Measurements from ENCODE around the gene ZBP1. TPM values are rescaled to one million over a fixed set of nuclear protein-coding genes. Genes with fewer than 3 reads are reported as not detected.

Gene ZBP1
- total RNA-seq, 1 experiment from 2014 or later, result not detected

GRCh38 chr20:57667924-57668782 lies 47.9 kb upstream of the ZBP1 start:
- peaks cover 42% of the 10 kb centered on the region; the same call in 1 of the 2 replicates for H4K20me1 ChIP-seq (ENCODE audit: low read length)
- H3K9ac ChIP-seq (ENCODE audit: low read length), result no peak overlapping the region
- TF ChIP-seq EZH2 (IDR thresholded peaks at IDR 0.05; ENCODE audit: low read length, unreplicated experiment) (no peak), EZH2phosphoT487 (IDR thresholded peaks at IDR 0.05; ENCODE audit: borderline replicate concordance, low read length) (no peak)
- TF ChIP-seq, protein P1, sequence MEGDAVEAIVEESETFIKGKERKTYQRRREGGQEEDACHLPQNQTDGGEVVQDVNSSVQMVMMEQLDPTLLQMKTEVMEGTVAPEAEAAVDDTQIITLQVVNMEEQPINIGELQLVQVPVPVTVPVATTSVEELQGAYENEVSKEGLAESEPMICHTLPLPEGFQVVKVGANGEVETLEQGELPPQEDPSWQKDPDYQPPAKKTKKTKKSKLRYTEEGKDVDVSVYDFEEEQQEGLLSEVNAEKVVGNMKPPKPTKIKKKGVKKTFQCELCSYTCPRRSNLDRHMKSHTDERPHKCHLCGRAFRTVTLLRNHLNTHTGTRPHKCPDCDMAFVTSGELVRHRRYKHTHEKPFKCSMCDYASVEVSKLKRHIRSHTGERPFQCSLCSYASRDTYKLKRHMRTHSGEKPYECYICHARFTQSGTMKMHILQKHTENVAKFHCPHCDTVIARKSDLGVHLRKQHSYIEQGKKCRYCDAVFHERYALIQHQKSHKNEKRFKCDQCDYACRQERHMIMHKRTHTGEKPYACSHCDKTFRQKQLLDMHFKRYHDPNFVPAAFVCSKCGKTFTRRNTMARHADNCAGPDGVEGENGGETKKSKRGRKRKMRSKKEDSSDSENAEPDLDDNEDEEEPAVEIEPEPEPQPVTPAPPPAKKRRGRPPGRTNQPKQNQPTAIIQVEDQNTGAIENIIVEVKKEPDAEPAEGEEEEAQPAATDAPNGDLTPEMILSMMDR (conservative IDR thresholded peaks at IDR 0.05; ENCODE audit: low read depth, low read length), result no peak
- H3K27ac ChIP-seq (ENCODE audit: low read length), result no peak overlapping the region
- no peak overlapping the region for H2AFZ ChIP-seq (ENCODE audit: low read length)
- H3K79me2 ChIP-seq (ENCODE audit: low read length), result peaks cover 98% of the 10 kb centered on the region
- intact Hi-C loops (cut with micrococcal nuclease), result no loop called here
- H3K4me1 ChIP-seq (ENCODE audit: insufficient read depth, low read length), result peaks cover 10% of the 10 kb centered on the region
- no peaks in the 10 kb centered on the region for H3F3A ChIP-seq (ENCODE audit: low read length, unreplicated experiment)
- DNase-seq (no peak), ATAC-seq (no peak)
- no peaks in the 10 kb centered on the region for H3K9me3 ChIP-seq (ENCODE audit: low read length)
- BruUV-seq (replicated peaks), result no TSS peak
- no peak overlapping the region for H3K4me2 ChIP-seq (ENCODE audit: low read length)
- ChIA-PET POLR2A (ENCODE audit: unreplicated experiment) (no interaction called here), CTCF (no interaction called here)
- H3K9me2 ChIP-seq (replicated peaks; ENCODE audit: low read length), result no peaks in the 10 kb centered on the region
- H3K27me3 ChIP-seq (ENCODE audit: low read length), result no peaks in the 10 kb centered on the region
- H3K36me3 ChIP-seq (ENCODE audit: low read depth, low read length), result peaks cover 5% of the 10 kb centered on the region; the same call in 1 of the 2 replicates
- no peak overlapping the region for H3K4me3 ChIP-seq (ENCODE audit: low read length)

DNA sequence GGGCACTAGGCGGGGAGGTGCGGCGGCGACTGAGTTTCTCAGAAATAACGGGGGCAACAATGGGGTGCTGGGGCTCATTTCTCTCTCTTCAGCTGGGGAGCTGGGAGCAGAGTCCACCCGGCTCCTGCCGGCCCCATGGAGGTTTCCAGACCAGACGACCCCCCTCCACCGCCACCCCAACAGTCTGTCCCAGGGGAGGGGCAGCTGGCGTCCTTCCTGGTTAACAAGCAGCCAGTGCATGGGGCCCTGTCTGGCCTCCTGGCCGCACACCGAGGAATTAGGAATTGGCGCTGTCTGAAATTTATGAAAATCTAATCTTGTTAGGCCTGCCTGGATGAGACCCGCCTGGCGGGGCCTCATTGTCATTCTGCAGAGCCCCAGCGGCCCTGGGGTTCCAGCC lies 47.2 kb upstream of the ZBP1 start:
- H3K27ac ChIP-seq (ENCODE audit: low read length), result no peak overlapping the region
- no peak overlapping the region for H3K4me2 ChIP-seq (ENCODE audit: low read length)
- H3K9me2 ChIP-seq (replicated peaks; ENCODE audit: low read length), result no peaks in the 10 kb centered on the region
- H3K4me1 ChIP-seq (ENCODE audit: insufficient read depth, low read length), result peaks cover 10% of the 10 kb centered on the region
- peaks cover 98% of the 10 kb centered on the region for H3K79me2 ChIP-seq (ENCODE audit: low read length)
- no peak for DNase-seq
- TF ChIP-seq EZH2 (IDR thresholded peaks at IDR 0.05; ENCODE audit: low read length, unreplicated experiment), result no peak
- TF ChIP-seq EZH2phosphoT487 (IDR thresholded peaks at IDR 0.05; ENCODE audit: borderline replicate concordance, low read length), result no peak
- TF ChIP-seq, protein P1 (conservative IDR thresholded peaks at IDR 0.05; ENCODE audit: low read depth, low read length), result no peak
- intact Hi-C loops (cut with micrococcal nuclease), result no loop called here
- no peak overlapping the region for H2AFZ ChIP-seq (ENCODE audit: low read length)
- H3K27me3 ChIP-seq (ENCODE audit: low read length), result no peaks in the 10 kb centered on the region
- H3F3A ChIP-seq (ENCODE audit: low read length, unreplicated experiment), result no peaks in the 10 kb centered on the region
- H4K20me1 ChIP-seq (ENCODE audit: low read length), result peaks cover 38% of the 10 kb centered on the region; the same call in 1 of the 2 replicates
- BruUV-seq (replicated peaks), result no TSS peak
- H3K36me3 ChIP-seq (ENCODE audit: low read depth, low read length), result peaks cover 5% of the 10 kb centered on the region; the same call in 1 of the 2 replicates
- ChIA-PET CTCF (no interaction called here), POLR2A (ENCODE audit: unreplicated experiment) (no interaction called here)
- no peaks in the 10 kb centered on the region for H3K9me3 ChIP-seq (ENCODE audit: low read length)
- no peak overlapping the region for H3K4me3 ChIP-seq (ENCODE audit: low read length)
- ATAC-seq, result no peak
- H3K9ac ChIP-seq (ENCODE audit: low read length), result no peak overlapping the region

DNA sequence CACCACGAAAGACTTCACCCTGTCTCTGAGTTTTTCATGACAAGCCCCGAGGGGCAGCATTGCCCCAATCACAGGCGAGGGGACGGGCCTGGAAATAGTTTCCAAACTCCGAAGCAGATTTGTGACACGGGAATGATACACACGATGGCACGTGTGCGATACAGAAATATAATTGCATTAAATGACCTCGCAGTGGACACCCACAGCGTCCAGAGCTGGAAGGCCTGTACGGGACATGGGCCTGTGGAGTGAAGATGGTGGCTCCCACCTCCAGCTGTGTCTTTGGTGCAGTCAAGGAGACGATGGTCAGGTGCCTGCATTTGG lies 46.6 kb upstream of the ZBP1 start:
- intact Hi-C loops (cut with micrococcal nuclease), result no loop called here
- ChIA-PET POLR2A (ENCODE audit: unreplicated experiment) (no interaction called here), CTCF (interaction anchor here (0.6 kb wide), 1 partner anchor 72 kb away, joined by 8 read pairs; no protein-coding TSS in a partner anchor)
- TF ChIP-seq EZH2 (IDR thresholded peaks at IDR 0.05; ENCODE audit: low read length, unreplicated experiment) (no peak), EZH2phosphoT487 (IDR thresholded peaks at IDR 0.05; ENCODE audit: borderline replicate concordance, low read length) (no peak)
- TF ChIP-seq, protein P1 (conservative IDR thresholded peaks at IDR 0.05; ENCODE audit: low read depth, low read length), result no peak
- no peak for ATAC-seq
- Histone ChIP-seq H3K4me2 (ENCODE audit: low read length) (no peak overlapping the region), H3K9me3 (ENCODE audit: low read length) (no peaks in the 10 kb centered on the region), H2AFZ (ENCODE audit: low read length) (no peak overlapping the region), H3F3A (ENCODE audit: low read length, unreplicated experiment) (no peaks in the 10 kb centered on the region), H3K27ac (ENCODE audit: low read length) (no peak overlapping the region), H4K20me1 (ENCODE audit: low read length) (peaks cover 33% of the 10 kb centered on the region; the same call in 1 of the 2 replicates), H3K9ac (ENCODE audit: low read length) (no peak overlapping the region), H3K27me3 (ENCODE audit: low read length) (no peaks in the 10 kb centered on the region), H3K4me3 (ENCODE audit: low read length) (no peak overlapping the region), H3K36me3 (ENCODE audit: low read depth, low read length) (peaks cover 5% of the 10 kb centered on the region; the same call in 1 of the 2 replicates), H3K4me1 (ENCODE audit: insufficient read depth, low read length) (peaks cover 10% of the 10 kb centered on the region), H3K9me2 (replicated peaks; ENCODE audit: low read length) (no peaks in the 10 kb centered on the region), H3K79me2 (ENCODE audit: low read length) (peaks cover 98% of the 10 kb centered on the region)
- no peak for DNase-seq
- no TSS peak for BruUV-seq (replicated peaks)
